Right lobe of liver (tissue), 4 donors: Measurements from ENCODE around the gene EIPR1.

Experiments used
- POLR2A ChIP-seq: fragments of 450-650 bp; IDR thresholded peaks from one replicate; pipeline ENCODE4 v1.6.1; 2017; ENCODE audit warnings: antibody characterized with exemption, mild to moderate bottlenecking
- TF ChIP-seq, protein P1 (sequence below), 4 donors: fragments of 200-600 bp in 3 of 4; fragments of 450-650 bp in 1 of 4; IDR thresholded peaks; one replicate each; pipeline versions ENCODE4 v1.5.1 to v1.8.0; 2016 to 2022; ENCODE audit warnings: antibody characterized with exemption in 4 of 4, mild to moderate bottlenecking in 2 of 4
- donor health status: DM: no; HTN: no; CAD: no.
- donor health status: DM: no; HTN: no; CAD: no.
- donor health status: DM: no; HTN: yes; CAD: no.

DNA sequence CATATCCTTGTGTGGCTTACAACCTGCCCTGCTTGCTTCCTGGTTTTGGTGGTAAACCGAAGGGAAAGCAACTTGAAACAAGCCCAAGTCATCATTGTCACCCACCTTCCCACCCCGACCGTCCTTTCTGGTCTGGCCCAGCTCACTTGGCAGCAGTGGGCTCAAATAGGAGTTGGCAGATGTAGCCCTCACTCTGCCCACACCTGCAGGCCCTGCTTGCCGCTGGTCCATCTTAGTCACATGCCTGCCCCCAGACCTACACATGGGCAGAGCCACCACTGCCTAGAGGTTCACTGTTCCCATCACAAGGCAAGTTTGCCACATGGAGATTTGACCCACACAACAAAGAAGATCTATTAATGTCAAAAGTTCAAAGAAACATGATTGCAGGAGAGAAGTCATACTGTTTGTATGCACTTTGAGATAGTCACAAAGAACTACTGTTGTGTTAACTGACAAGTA, 9.3 kb downstream of the EIPR1 start:
- TF ChIP-seq, protein P1, sequence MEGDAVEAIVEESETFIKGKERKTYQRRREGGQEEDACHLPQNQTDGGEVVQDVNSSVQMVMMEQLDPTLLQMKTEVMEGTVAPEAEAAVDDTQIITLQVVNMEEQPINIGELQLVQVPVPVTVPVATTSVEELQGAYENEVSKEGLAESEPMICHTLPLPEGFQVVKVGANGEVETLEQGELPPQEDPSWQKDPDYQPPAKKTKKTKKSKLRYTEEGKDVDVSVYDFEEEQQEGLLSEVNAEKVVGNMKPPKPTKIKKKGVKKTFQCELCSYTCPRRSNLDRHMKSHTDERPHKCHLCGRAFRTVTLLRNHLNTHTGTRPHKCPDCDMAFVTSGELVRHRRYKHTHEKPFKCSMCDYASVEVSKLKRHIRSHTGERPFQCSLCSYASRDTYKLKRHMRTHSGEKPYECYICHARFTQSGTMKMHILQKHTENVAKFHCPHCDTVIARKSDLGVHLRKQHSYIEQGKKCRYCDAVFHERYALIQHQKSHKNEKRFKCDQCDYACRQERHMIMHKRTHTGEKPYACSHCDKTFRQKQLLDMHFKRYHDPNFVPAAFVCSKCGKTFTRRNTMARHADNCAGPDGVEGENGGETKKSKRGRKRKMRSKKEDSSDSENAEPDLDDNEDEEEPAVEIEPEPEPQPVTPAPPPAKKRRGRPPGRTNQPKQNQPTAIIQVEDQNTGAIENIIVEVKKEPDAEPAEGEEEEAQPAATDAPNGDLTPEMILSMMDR (IDR thresholded peaks at IDR 0.05), result no peak
- TF ChIP-seq POLR2A, result no peak
